Stimulated activated CD8-positive, alpha-beta memory T cell treated with anti-CD3 and anti-CD28 coated beads, Interleukin-7, amount 100 ng/mL, for 4 hours (primary cell): Measurements from ENCODE around the gene ABCD3.
"Not testable (repeated sequence)": the region's sequence is repeated elsewhere in the genome, so short reads cannot be mapped to it uniquely, and the experiment has no call there.

Experiments used
- DNase-seq, 2 donors: peaks; one replicate each; pipeline ENCODE4 v3.0.0-alpha.2; 2020; ENCODE audit warnings: low read depth in 2 of 2

ABCD3 gene

GRCh38 chr1:94417978-94418663 is at the start of gene ABCD3:
TSS of gene ABCD3 (plus strand) at chr1:94418389. CDS start at chr1:94418479, 90 bp downstream.
- peak; percentile 94 to 98 for DNase-seq

GRCh38 chr1:94372771-94373170 is 45.4 kb upstream of the ABCD3 start:
- DNase-seq: not testable (repeated sequence)

- not testable (repeated sequence) for DNase-seq
Observed at GRCh38 chr1:94373311-94373710, 44.9 kb upstream of the ABCD3 start.

GRCh38 chr1:94375666-94376065 is 42.5 kb upstream of the ABCD3 start:
- DNase-seq: not testable (repeated sequence)

GRCh38 chr1:94378493-94378892 is 39.7 kb upstream of the ABCD3 start:
- DNase-seq: not testable (repeated sequence)

GRCh38 chr1:94379615-94380014 is 38.6 kb upstream of the ABCD3 start:
- DNase-seq: no peak

- DNase-seq: no peak
Observed at GRCh38 chr1:94382201-94382600, 36.0 kb upstream of the ABCD3 start.

GRCh38 chr1:94383966-94384408 is 34.2 kb upstream of the ABCD3 start:
- no peak for DNase-seq

GRCh38 chr1:94384485-94385265 is 33.5 kb upstream of the ABCD3 start:
- no peak for DNase-seq

- DNase-seq: peak in 1 of 2 donors; percentile 3
Observed at GRCh38 chr1:94385308-94385929, 32.8 kb upstream of the ABCD3 start.

GRCh38 chr1:94389298-94389697 is 28.9 kb upstream of the ABCD3 start:
- DNase-seq: no peak

GRCh38 chr1:94394247-94394646 is 23.9 kb upstream of the ABCD3 start:
- DNase-seq: no peak

- no peak for DNase-seq
Observed at GRCh38 chr1:94395231-94395630, 23.0 kb upstream of the ABCD3 start.

GRCh38 chr1:94395748-94396309 is 22.4 kb upstream of the ABCD3 start:
- no peak for DNase-seq

GRCh38 chr1:94396356-94397010 is 21.7 kb upstream of the ABCD3 start:
- DNase-seq: no peak

GRCh38 chr1:94398356-94398755 is 19.8 kb upstream of the ABCD3 start:
- DNase-seq: no peak

GRCh38 chr1:94399453-94399852 is 18.7 kb upstream of the ABCD3 start:
- no peak for DNase-seq

- no peak for DNase-seq
Observed at GRCh38 chr1:94401206-94401605, 17.0 kb upstream of the ABCD3 start.

- no peak for DNase-seq
Observed at GRCh38 chr1:94406446-94406845, 11.7 kb upstream of the ABCD3 start.

- no peak for DNase-seq
Observed at GRCh38 chr1:94408104-94408830, 9.9 kb upstream of the ABCD3 start.

- no peak for DNase-seq
Observed at GRCh38 chr1:94411237-94411636, 7.0 kb upstream of the ABCD3 start.
